Gastrocnemius medialis (tissue), 4 donors: ENCODE data around the gene FYB2. TPM values are rescaled to one million over a fixed set of nuclear protein-coding genes. Genes with fewer than 3 reads are reported as not detected.
A peak's percentile ranks its signal among the peaks of the same experiment; 100 is the strongest.

Experiments used
- ATAC-seq, 2 donors: fragments of 150-250 bp; one replicate each; pipeline ENCODE4 v1.9.1; 2016
- DNase-seq, 2 donors: peaks; one replicate each; pipeline ENCODE4 v3.0.0-alpha.2; 2019
- H3K27ac ChIP-seq, 4 donors: fragments of 200-600 bp; sonication (generic); 1 replicate in 1 of 4; 2 replicates in 3 of 4; pipeline ENCODE4 v1.5.1; 2016 to 2018; ENCODE audit warnings: mild to moderate bottlenecking in 2 of 4, moderate library complexity in 1 of 4
- H3K27me3 ChIP-seq, 3 donors: fragments of 200-600 bp; sonication (generic) in 2 of 3; 1 replicate in 1 of 3; 2 replicates in 2 of 3; pipeline versions ENCODE4 v1.5.1 to v1.6.0; 2016 to 2019; ENCODE audit warnings: mild to moderate bottlenecking in 1 of 3, moderate library complexity in 1 of 3
- H3K36me3 ChIP-seq, 2 donors: fragments of 200-600 bp; sonication (generic) in 1 of 2; one replicate each; pipeline ENCODE4 v1.5.1; 2017 to 2018
- H3K4me1 ChIP-seq, 2 donors: fragments of 200-600 bp; sonication (generic) in 1 of 2; one replicate each; pipeline ENCODE4 v1.5.1; 2016 to 2017; ENCODE audit warnings: mild to moderate bottlenecking in 2 of 2
- H3K4me3 ChIP-seq, 4 donors: fragments of 200-600 bp; sonication (generic) in 3 of 4; 1 replicate in 1 of 4; 2 replicates in 3 of 4; pipeline ENCODE4 v1.5.1; 2016 to 2019; ENCODE audit warnings: mild to moderate bottlenecking in 2 of 4
- H3K9me3 ChIP-seq, 3 donors: fragments of 200-600 bp; sonication (generic) in 2 of 3; 1 replicate in 1 of 3; 2 replicates in 2 of 3; pipeline ENCODE4 v1.5.1; 2016 to 2019
- CTCF ChIP-seq, 5 experiments: fragments of 450-650 bp in 3 of 5; fragments of 200-600 bp in 2 of 5; sonication (generic) in 2 of 5; IDR thresholded peaks in 4 of 5; conservative IDR thresholded peaks in 1 of 5; 1 replicate in 4 of 5; 2 replicates in 1 of 5; pipeline ENCODE4 v1.5.1; 2016 to 2019; ENCODE audit warnings: antibody characterized with exemption in 5 of 5, mild to moderate bottlenecking in 3 of 5, moderate library complexity in 3 of 5
- POLR2A ChIP-seq, 2 donors: fragments of 450-650 bp; IDR thresholded peaks; one replicate each; pipeline ENCODE4 v1.6.1; 2017; ENCODE audit warnings: antibody characterized with exemption in 2 of 2, mild to moderate bottlenecking in 2 of 2, moderate library complexity in 2 of 2
- in situ Hi-C, 4 donors: fragments of 200-750 bp; cut with MboI; loops; one replicate each; pipeline versions ENCODE4 v1.15.0 to v1.8.0; 2017; ENCODE audit warnings: low sequenced_read_pairs in 4 of 4
- intact Hi-C: fragments of 100-400 bp; cut with DNase I; formaldehyde crosslinking; loops from one replicate; pipeline ENCODE4 v1.15.1; 2023; ENCODE audit warnings: low total_unique reads
- total RNA-seq, 4 donors: library from RNA; depleted of rRNA; stranded (reverse); fragments of >200 nt; gene quantifications; one replicate each; pipeline versions ENCODE4 v1.1.0 to v1.2.3, GENCODE V29; 2016

Gene FYB2
- total RNA-seq, 4 donors from 2014 or later: 1.0 to 14.2 (median 1.7) TPM

GRCh38 chr1:56709269-56709880 lies 109.8 kb downstream of the FYB2 start:
- Histone ChIP-seq H3K4me3 (no peak overlapping the region), H3K4me1 (peaks cover 0 to 4% of the 10 kb centered on the region in 2 donors), H3K36me3 (peaks cover 0 to 15% of the 10 kb centered on the region in 2 donors), H3K27ac (no peak overlapping the region), H3K9me3 (no peaks in the 10 kb centered on the region), H3K27me3 (no peaks in the 10 kb centered on the region)
- no peak for TF ChIP-seq POLR2A (IDR thresholded peaks at IDR 0.05)
- peak; percentile 58 to 67 (median 64) for TF ChIP-seq CTCF (IDR thresholded peaks at IDR 0.05 in 4 of 5, conservative IDR thresholded peaks at IDR 0.05 in 1 of 5)
- in situ Hi-C loops (loop anchor here (5.0 to 25.0 kb wide), 4 partner anchors 125 to 1427 kb away; no protein-coding TSS in a partner anchor), intact Hi-C loops (loop anchor here (2.0 to 5.0 kb wide), 4 partner anchors 43 to 1425 kb away; partner anchors contain the start of gene PRKAA2)
- no peak for DNase-seq
- peak; percentile 64 to 83 for ATAC-seq

- no peak for TF ChIP-seq POLR2A (IDR thresholded peaks at IDR 0.05)
- no peak for TF ChIP-seq CTCF (IDR thresholded peaks at IDR 0.05 in 4 of 5, conservative IDR thresholded peaks at IDR 0.05 in 1 of 5)
- Histone ChIP-seq H3K4me1 (peaks cover 0 to 4% of the 10 kb centered on the region in 2 donors), H3K27ac (peak overlapping the region; percentile 14 to 60 (median 30)), H3K4me3 (no peak overlapping the region), H3K36me3 (peaks cover 0 to 25% of the 10 kb centered on the region in 2 donors), H3K9me3 (no peaks in the 10 kb centered on the region), H3K27me3 (no peaks in the 10 kb centered on the region)
- in situ Hi-C loops (loop anchor here (5.0 to 25.0 kb wide), 4 partner anchors 123 to 1425 kb away; no protein-coding TSS in a partner anchor), intact Hi-C loops (loop anchor here (5.0 kb wide), 2 partner anchors 60 to 125 kb away; partner anchors contain the start of gene PRKAA2)
- peak; percentile 2 to 31 for DNase-seq
- ATAC-seq: peak; percentile 33 to 91
Measured at GRCh38 chr1:56707379-56707778, 111.8 kb downstream of the FYB2 start.

DNA sequence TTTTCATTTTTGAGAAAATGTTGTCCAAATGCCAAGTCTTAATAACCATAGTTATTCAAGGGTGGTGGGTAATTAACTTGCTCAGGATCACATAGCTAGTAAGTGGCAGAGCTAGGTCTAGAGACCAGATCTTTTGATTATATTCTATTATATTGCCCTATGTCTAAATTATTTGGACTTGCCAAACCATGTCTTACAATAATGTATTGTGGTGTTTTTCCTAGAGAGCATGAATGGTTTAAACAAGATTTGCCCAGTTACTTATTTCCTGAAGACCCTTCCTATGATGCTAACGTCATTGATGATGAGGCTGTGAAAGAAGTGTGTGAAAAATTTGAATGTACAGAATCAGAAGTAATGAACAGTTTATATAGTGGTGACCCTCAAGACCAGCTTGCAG lies 115.5 kb downstream of the FYB2 start:
- Histone ChIP-seq H3K9me3 (no peaks in the 10 kb centered on the region), H3K27ac (no peak overlapping the region), H3K27me3 (no peaks in the 10 kb centered on the region), H3K4me1 (peaks cover 0 to 4% of the 10 kb centered on the region in 2 donors), H3K36me3 (peaks cover 0 to 25% of the 10 kb centered on the region in 2 donors), H3K4me3 (no peak overlapping the region)
- DNase-seq (no peak), ATAC-seq (no peak)
- TF ChIP-seq CTCF (IDR thresholded peaks at IDR 0.05 in 4 of 5, conservative IDR thresholded peaks at IDR 0.05 in 1 of 5) (no peak), POLR2A (IDR thresholded peaks at IDR 0.05) (no peak)
- intact Hi-C loops: no loop called here
- in situ Hi-C loops: loop anchor here in 3 of 4 donors (10.0 to 25.0 kb wide), 3 partner anchors 119 to 1419 kb away; no protein-coding TSS in a partner anchor

DNA sequence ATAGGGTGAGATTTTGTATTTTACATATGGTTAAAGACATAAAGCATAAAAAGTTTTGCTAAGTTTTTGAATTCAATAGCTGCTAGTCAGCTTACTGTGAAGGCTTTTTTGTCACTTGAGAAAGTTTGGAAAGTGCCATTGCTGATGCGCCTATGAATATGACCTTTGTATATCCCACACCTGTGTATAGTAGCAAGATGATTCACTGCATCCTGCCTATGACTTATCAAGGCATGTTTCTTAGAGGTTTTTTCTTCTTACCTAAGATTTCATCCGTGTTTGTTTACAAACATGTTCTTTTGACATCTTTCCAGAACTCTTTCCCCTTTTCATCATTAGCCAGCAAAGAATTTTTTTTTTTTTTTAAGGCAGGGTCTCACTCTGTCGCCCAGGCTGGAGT lies 122.5 kb downstream of the FYB2 start:
- H3K4me1 ChIP-seq: no peaks in the 10 kb centered on the region
- no peak for ATAC-seq
- no peaks in the 10 kb centered on the region for H3K9me3 ChIP-seq
- no peaks in the 10 kb centered on the region for H3K27me3 ChIP-seq
- H3K36me3 ChIP-seq: peaks cover 0 to 20% of the 10 kb centered on the region in 2 donors
- intact Hi-C loops: no loop called here
- TF ChIP-seq CTCF (IDR thresholded peaks at IDR 0.05 in 4 of 5, conservative IDR thresholded peaks at IDR 0.05 in 1 of 5) (no peak), POLR2A (IDR thresholded peaks at IDR 0.05) (no peak)
- DNase-seq: no peak
- H3K4me3 ChIP-seq: no peak overlapping the region
- H3K27ac ChIP-seq: no peak overlapping the region
- in situ Hi-C loops: no loop called here
